Colonic mucosa (tissue), 4 donors: ENCODE data around the gene KRTAP4-1. TPM values are rescaled to one million over a fixed set of nuclear protein-coding genes. Genes with fewer than 3 reads are reported as not detected.

Source experiments
- DNase-seq: peaks from one replicate; pipeline ENCODE4 v3.0.0-alpha.2; 2020
- H3K27ac ChIP-seq: fragments of 200-600 bp; one replicate; pipeline ENCODE4 v1.8.0; 2021
- H3K27me3 ChIP-seq: fragments of 200-600 bp; one replicate; pipeline ENCODE4 v1.8.0; 2021
- H3K36me3 ChIP-seq: fragments of 200-600 bp; one replicate; pipeline ENCODE4 v1.8.0; 2021
- H3K4me1 ChIP-seq: fragments of 200-600 bp; one replicate; pipeline ENCODE4 v1.8.0; 2021; ENCODE audit warnings: mild to moderate bottlenecking
- H3K4me3 ChIP-seq: fragments of 200-600 bp; one replicate; pipeline ENCODE4 v1.8.0; 2021
- H3K9ac ChIP-seq, 2 donors: one replicate each; pipeline ENCODE4 v1.7.0; 2013; ENCODE audit warnings: control low read depth in 2 of 2, low read depth in 2 of 2, low read length in 2 of 2
- H3K9me3 ChIP-seq: fragments of 200-600 bp; one replicate; pipeline ENCODE4 v1.8.0; 2021
- intact Hi-C: fragments of 100-400 bp; cut with DNase I; formaldehyde crosslinking; loops from one replicate; pipeline ENCODE4 v1.14.1; 2022
- total RNA-seq, 2 donors: library from RNA; stranded (reverse); fragmentation: NEBNext Ultra II Directional in 1 of 2; extraction: Animal tissue kit (Norgen Biotek cat#: 25700) in 1 of 2; gene quantifications; one replicate each; pipeline ENCODE4 v1.2.1, GENCODE V29; 2021
- TF ChIP-seq, protein P1 (sequence below): fragments of 200-600 bp; IDR thresholded peaks from one replicate; pipeline ENCODE4 v1.8.0; 2022; ENCODE audit warnings: antibody characterized with exemption, mild to moderate bottlenecking
- donor health status: healthy.
- donor health status: DM: no; HTN: no; CAD: no.
- donor health status: DM: no; HTN: no; CAD: no.

KRTAP4-1 gene
- total RNA-seq, 2 donors from 2014 or later: 0.53 TPM; not detected in 1

DNA sequence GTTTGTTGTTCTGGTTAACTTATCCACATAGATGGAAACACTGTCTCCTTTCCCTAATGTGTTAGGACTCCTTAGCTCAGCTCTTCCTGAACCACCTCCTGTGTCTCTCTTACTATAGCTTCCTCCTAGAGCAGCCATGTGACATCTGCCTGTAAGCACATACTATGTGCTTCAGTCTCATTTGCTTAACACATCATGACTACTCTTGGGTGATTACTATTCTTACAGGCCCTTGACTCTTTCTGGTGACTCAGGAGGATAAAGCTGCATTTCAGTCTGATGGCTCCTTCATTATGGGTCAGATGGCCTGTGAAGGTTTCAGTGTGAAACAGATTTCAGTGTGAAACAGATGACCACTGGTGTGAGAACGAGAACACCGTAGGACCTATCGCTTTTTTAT, 6.4 kb downstream of the KRTAP4-1 start:
- no peaks in the 10 kb centered on the region for H3K9me3 ChIP-seq
- no peaks in the 10 kb centered on the region for H3K36me3 ChIP-seq
- H3K4me1 ChIP-seq: no peaks in the 10 kb centered on the region
- DNase-seq: no peak
- H3K27ac ChIP-seq: no peak overlapping the region
- intact Hi-C loops: no loop called here
- no peaks in the 10 kb centered on the region for H3K27me3 ChIP-seq
- TF ChIP-seq, protein P1, sequence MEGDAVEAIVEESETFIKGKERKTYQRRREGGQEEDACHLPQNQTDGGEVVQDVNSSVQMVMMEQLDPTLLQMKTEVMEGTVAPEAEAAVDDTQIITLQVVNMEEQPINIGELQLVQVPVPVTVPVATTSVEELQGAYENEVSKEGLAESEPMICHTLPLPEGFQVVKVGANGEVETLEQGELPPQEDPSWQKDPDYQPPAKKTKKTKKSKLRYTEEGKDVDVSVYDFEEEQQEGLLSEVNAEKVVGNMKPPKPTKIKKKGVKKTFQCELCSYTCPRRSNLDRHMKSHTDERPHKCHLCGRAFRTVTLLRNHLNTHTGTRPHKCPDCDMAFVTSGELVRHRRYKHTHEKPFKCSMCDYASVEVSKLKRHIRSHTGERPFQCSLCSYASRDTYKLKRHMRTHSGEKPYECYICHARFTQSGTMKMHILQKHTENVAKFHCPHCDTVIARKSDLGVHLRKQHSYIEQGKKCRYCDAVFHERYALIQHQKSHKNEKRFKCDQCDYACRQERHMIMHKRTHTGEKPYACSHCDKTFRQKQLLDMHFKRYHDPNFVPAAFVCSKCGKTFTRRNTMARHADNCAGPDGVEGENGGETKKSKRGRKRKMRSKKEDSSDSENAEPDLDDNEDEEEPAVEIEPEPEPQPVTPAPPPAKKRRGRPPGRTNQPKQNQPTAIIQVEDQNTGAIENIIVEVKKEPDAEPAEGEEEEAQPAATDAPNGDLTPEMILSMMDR: no peak
- no peak overlapping the region for H3K4me3 ChIP-seq
- no peak overlapping the region for H3K9ac ChIP-seq

DNA sequence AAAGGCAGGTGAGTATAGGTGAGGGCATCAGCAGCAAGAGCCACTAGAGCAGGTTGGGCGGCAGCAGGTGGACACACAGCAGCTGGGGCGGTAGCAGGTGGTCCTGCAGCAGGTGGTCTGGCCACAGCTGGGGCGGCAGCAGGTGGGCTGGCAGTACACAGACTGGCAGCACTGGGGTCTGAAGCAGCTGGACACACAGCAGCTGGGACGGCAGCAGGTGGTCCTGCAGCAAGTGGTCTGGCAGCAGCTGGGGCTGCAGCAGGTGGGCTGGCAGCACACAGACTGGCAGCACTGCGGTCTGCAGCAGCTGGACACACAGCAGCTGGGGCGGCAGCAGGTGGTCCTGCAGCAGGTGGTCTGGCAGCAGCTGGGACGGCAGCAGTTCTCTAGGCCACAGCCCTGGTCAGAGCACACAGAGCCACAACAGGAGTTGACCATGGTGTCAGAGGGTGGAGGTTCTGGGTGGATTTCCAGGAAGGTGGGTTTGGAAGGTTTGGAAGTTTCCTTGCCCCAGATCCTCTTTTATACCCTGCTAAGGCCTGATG, 6.9 kb downstream of the KRTAP4-1 start, which contains the start of gene KRTAP4-2:
KRTAP4-2 (minus strand) TSS at position 495 of the 545 bp plus-strand sequence; CDS start at position 438, 57 bp downstream.
- Histone ChIP-seq H3K27me3 (no peaks in the 10 kb centered on the region), H3K4me1 (no peaks in the 10 kb centered on the region), H3K9me3 (no peaks in the 10 kb centered on the region), H3K36me3 (no peaks in the 10 kb centered on the region), H3K4me3 (no peak within 1 kb of the TSS), H3K27ac (no peak within 1 kb of the TSS), H3K9ac (no peak within 1 kb of the TSS)
- no peak for DNase-seq
- intact Hi-C loops: no loop called here
- TF ChIP-seq, protein P1: no peak

DNA sequence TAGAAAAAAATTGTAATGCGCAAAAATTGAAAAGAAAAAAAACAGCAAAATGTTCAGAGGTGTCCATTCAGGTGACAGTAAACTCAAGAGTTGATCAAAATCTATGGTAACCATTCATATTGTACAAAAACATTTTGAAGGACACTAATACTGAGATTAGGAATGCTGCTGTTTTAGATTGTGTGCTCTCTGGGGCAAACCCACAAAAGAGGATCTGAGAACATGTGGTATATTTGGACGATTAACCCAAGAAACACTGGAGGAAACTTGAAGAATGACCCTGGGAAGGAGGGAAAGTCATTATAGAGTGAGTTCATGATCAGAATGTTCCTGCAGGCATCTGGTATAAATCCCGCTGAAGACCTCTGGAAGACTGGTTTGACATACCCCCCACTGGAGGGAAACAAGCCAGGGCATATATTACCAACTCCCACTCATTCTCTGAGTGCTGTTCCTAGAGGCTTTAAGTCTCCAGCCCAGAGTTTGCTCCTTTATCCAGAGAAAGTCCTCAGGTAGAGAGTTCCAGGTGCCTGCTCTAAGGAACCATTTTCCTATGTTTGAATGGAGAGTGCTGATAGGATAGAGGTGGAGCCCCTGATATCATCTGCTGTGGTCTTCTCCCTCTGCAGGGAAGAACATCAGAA, 7.8 kb downstream of the KRTAP4-1 start:
- no peak for DNase-seq

DNA sequence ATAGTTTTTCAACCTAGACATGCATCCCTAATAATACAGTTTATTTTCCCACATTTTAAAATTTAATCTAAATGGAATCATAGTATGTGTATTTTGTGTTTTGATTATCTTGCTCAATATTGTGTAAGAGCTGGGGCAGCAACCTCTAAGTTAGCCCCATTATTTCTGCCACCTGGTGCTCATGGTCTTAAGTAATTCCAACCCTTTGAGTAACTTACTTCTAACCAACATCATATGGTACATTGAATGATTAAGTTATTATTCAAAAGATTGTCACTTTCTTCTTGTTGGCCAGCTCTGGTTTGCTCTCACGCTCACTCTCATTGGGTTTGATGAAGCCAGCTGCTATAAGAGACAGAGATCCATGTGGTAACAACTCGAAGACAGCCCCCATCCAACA, 12.8 kb downstream of the KRTAP4-1 start:
- no peaks in the 10 kb centered on the region for H3K4me1 ChIP-seq
- TF ChIP-seq, protein P1: no peak
- intact Hi-C loops: no loop called here
- no peak overlapping the region for H3K9ac ChIP-seq
- no peaks in the 10 kb centered on the region for H3K36me3 ChIP-seq
- no peak overlapping the region for H3K4me3 ChIP-seq
- no peaks in the 10 kb centered on the region for H3K27me3 ChIP-seq
- no peak for DNase-seq
- H3K27ac ChIP-seq: no peak overlapping the region
- H3K9me3 ChIP-seq: no peaks in the 10 kb centered on the region

More for the DNA sequence above, 7.8 kb downstream of the KRTAP4-1 start:
- TF ChIP-seq, protein P1: no peak
- intact Hi-C loops: no loop called here
- H3K4me1 ChIP-seq: no peaks in the 10 kb centered on the region
- H3K27ac ChIP-seq: no peak overlapping the region
- no peaks in the 10 kb centered on the region for H3K27me3 ChIP-seq
- no peaks in the 10 kb centered on the region for H3K36me3 ChIP-seq
- H3K9ac ChIP-seq: no peak overlapping the region
- no peak overlapping the region for H3K4me3 ChIP-seq
- no peaks in the 10 kb centered on the region for H3K9me3 ChIP-seq

DNA sequence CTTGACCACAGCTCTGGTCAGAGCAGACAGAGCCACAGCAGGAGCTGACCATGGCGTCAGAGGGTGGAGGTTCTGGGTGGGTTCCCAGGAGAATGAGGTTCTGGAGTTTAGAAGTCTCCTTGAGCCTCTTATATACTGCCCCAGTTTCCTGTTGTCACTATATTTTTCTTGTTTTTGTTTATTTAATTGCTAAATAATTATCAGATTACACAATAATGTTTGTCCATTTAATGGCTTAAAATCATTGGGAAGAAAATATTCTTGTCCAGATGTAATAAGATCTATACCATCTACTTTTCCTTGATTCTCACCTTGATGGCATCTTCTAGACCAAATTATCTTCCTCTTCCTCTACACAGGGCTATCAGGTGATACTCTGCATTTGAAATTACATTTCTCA, 16.6 kb downstream of the KRTAP4-1 start, which contains the start of gene KRTAP4-3:
KRTAP4-3 (minus strand) TSS at position 101 of the 400 bp plus-strand sequence; CDS start at position 52, 49 bp downstream.
- no peaks in the 10 kb centered on the region for H3K27me3 ChIP-seq
- intact Hi-C loops: no loop called here
- no peaks in the 10 kb centered on the region for H3K4me1 ChIP-seq
- no peak within 1 kb of the TSS for H3K9ac ChIP-seq
- no peak for DNase-seq
- H3K9me3 ChIP-seq: no peaks in the 10 kb centered on the region
- H3K27ac ChIP-seq: no peak within 1 kb of the TSS
- H3K36me3 ChIP-seq: no peaks in the 10 kb centered on the region
- TF ChIP-seq, protein P1: no peak
- no peak within 1 kb of the TSS for H3K4me3 ChIP-seq
